Measurements from ENCODE around the gene HBE1.
A peak's percentile ranks its signal among the peaks of the same experiment; 100 is the strongest.
"Not testable (repeated sequence)": the region's sequence is repeated elsewhere in the genome, so short reads cannot be mapped to it uniquely, and the experiment has no call there.

Gene HBE1

DNA sequence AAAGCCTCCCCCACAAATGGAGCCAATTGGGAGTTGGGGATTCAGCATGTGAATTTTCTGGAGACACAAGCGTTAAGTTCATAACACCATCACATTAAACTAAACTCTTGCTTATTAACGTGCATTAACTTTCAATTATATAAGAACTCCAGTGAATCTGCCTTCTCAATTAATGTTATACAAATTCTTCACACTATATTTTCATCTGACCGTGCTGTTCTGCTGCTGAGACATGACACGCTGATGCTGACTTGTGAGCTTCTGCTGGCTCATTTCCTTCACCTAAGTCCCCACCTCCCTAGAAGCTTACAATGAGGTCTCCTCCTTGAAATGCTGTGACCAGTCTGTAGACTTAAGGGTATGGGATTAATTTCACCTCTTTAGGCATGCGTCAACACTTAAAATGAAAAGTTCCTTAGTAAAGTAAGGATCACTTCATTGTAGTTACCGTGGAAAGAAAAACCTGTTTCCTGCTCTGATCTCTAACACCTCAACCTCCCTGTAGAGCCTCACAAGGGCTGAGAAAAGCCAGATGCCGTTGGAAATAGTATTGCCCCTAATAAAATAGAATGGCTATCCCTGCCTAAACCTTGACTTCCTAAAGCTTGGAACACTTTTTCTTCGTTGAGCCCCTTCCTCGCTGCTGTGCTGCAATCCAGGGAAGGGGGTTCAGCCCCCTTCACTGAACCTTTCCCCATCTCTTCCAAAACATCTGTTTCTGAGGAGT is 17.4 kb downstream of the HBE1 start:
- no peak for DNase-seq

GRCh38 chr11:5251746-5252145 is 18.0 kb downstream of the HBE1 start:
- DNase-seq: no peak

GRCh38 chr11:5250543-5251204 is 19.1 kb downstream of the HBE1 start:
- no peak for DNase-seq

- not testable (repeated sequence) for DNase-seq
Observed at GRCh38 chr11:5249807-5250396, 19.8 kb downstream of the HBE1 start, which contains the start of gene HBG1. TSS of gene HBG1 (minus strand) at chr11:5249857. CDS start at chr11:5249804, 53 bp downstream.

DNA sequence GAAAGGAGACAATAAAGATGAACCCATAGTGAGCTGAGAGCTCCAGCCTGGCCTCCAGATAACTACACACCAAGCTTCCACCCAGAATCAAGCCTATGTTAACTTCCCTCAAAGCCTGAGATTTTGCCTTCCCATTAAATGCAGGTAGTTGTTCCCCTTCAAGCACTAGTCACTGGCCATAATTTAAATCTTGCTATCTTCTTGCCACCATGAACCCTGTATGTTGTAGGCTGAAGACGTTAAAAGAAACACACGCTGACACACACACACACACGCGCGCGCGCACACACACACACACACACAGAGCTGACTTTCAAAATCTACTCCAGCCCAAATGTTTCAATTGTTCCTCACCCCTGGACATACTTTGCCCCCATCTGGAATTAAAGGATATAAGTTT is 21.2 kb downstream of the HBE1 start:
- not testable (repeated sequence) for DNase-seq

GRCh38 chr11:5247472-5248192 is 22.1 kb downstream of the HBE1 start:
- DNase-seq: no peak

DNA sequence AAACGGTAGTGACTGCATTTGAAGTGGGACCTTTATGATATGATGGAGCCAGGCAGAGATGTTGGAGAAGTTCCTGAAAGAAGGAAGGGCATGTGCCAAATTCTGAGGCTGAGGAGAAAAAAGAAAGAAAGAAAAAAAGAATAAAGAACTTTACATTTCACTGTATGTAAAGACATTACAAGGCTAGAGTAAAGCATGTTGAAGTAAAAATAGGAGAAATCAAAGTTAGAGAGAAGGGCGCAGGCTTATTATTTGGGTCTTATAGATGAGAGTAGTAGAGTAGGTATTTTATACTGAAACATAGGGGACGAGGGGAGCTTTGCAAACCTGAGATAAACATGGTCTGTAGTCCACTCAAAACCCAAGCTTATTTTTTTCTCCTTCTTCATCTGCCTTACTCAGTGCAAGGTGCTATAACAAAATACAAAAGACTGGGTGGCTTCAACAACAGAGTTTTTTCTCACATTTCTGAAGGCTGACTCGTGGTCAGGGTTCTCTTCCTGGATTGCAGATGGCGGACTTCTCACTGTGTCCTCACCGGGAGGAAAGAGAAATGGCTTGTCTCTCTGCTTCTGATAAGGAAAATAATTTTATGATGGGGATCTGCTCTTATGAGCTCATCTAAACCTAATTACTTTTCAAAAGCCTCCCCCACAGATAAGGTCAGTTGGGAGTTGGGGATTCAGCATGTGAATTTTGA is 22.8 kb downstream of the HBE1 start:
- no peak for DNase-seq

DNA sequence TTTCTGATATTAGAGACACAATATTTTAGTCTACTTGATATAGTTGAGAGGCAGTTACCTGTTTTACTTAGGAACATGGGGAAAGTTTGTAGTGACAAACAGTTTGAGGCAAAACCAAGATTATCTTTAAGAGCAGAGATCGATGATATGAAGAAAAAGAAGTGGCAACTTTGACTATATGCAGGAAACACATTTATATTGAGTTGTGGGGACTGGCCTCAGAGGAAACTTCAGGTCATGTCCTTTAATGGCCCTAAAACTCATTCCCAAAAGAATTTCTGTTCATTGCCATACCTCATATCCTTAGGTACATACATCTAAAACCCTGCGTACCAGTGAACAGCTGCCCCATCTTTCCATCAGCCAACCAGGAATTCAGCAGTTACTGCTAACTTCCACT is 24.6 kb downstream of the HBE1 start:
- DNase-seq: no peak

- no peak for DNase-seq
Observed at GRCh38 chr11:5243816-5244180, 25.9 kb downstream of the HBE1 start.

GRCh38 chr11:5242933-5243815 is 26.6 kb downstream of the HBE1 start:
- no peak for DNase-seq

- no peak for DNase-seq
Observed at GRCh38 chr11:5242208-5242607, 27.5 kb downstream of the HBE1 start.

- DNase-seq: no peak
Observed at GRCh38 chr11:5241458-5241857, 28.3 kb downstream of the HBE1 start.

DNA sequence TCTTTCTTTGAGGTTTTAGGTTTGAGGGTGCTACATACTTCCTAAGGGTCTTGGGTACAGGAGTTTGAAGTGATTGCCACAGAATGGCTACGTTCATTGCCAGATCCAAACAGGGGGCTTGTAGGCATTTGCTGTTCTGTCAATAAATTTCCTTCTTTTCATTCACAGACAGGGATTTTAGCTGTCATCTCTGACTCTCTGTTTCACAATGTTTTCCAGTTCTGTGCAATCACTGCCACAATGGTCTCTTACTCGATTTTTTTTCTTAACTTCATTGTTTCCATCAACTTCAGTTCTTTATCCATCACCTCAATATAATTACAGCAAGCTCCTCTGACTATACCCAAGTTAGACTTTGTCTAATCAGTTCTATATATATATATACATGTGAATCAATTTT is 29.3 kb downstream of the HBE1 start:
- no peak for DNase-seq

DNA sequence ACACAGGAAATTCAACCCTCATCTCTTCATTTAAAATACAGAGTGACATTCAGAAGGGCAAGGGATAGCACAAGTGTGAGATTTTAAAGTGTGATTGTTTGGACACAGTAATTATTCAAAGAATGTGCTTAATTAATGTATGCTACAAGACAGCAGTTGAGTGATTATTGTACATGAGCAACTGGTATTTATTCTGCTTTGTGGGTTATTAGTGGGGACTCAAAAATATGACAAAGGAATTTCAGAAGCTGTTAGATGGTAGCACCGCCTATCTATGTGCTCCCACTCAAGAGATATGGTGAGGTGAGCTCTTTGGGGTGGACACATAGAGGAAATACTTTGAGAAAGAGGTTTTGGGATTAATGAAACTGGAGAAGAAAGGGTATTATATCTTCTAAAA is 29.7 kb downstream of the HBE1 start:
- no peak for DNase-seq

DNA sequence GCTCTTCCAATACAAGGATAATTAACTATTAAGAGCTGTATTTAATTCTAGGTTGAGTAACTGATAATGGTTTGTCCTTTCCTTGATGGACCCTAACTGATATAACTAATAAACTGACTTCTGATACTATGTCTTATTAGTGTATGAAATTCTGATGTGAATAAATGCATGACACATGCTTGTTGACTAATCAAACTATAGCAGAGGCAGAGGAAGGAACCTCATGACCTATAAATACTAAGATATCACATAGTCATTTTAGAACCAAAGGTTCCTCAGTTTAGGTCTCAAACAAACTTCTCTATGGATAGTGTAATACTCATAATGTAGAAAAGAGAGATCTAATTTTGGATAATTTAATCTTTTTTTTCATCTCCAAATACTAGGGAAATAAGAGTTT is 30.7 kb downstream of the HBE1 start:
- no peak for DNase-seq

- no peak for DNase-seq
Observed at GRCh38 chr11:5238486-5238885, 31.3 kb downstream of the HBE1 start.

DNA sequence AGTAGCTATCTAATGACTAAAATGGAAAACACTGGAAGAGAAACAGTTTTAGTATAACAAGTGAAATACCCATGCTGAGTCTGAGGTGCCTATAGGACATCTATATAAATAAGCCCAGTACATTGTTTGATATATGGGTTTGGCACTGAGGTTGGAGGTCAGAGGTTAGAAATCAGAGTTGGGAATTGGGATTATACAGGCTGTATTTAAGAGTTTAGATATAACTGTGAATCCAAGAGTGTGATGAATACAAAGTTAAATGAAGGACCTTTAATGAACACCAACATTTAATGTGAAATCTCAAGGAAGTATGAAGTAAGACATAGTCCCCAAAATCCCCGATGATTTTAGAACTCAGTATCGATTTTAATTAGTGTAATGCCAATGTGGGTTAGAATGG is 32.3 kb downstream of the HBE1 start:
- no peak for DNase-seq

DNA sequence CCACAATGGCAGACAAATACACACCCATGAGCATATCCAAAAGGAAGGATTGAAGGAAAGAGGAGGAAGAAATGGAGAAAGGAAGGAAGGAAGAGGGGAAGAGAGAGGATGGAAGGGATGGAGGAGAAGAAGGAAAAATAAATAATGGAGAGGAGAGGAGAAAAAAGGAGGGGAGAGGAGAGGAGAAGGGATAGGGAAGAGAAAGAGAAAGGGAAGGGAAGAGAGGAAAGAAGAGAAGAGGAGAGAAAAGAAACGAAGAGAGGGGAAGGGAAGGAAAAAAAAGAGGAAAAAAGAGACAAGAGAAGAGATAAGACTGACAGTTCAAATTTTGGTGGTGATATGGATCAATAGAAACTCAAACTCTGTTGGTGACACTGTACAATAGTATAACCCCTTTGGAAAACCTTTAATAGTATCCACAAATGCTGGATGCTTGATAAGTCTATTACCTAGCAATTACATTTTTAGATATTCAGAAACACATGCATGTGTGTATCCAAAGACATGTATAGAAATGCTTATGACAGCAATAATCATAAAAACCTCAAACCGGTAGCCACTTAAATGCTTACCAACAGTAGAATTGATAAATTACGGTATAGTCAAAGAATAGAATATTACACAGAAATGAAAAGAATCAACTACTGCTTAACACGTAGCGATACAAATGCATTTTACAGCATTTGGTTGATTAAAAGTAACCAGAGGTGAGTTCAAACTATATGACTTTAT is 34.2 kb downstream of the HBE1 start:
- no peak for DNase-seq

DNA sequence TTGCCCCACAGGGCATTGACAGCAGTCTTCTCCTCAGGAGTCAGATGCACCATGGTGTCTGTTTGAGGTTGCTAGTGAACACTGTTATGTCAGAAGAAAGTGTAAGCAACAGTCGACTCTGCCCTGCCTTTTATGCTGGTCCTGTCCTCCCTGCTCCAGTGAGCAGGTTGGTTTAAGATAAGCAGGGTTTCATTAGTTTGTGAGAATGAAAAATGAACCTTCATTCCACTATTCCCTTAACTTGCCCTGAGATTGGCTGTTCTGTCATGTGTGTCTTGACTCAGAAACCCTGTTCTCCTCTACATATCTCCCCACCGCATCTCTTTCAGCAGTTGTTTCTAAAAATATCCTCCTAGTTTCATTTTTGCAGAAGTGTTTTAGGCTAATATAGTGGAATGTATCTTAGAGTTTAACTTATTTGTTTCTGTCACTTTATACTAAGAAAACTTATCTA is 35.3 kb downstream of the HBE1 start, which contains the start of gene HBD:
Gene HBD (minus strand): TSS at position 103 of the 454 bp plus-strand sequence. CDS start 50 bp downstream, at position 53.
- peak; percentile 64 for DNase-seq

DNA sequence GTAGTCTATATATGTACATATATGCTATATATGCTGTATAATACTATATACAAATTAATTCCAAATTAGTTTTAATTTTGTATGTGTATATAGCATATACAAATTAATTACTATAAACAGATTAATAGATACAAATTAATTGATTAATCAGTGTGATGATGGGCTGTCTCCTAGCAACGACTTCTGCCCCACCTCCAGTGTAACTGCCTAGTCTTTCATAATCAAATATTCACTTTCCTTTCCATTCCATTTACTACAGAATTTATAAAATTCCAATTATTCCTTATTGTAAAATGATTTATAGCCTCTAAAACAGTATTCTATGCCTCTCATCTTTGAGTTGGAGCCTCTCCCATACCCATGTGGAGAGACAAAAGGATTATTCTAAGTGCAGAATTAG is 36.4 kb downstream of the HBE1 start:
- no peak for DNase-seq

DNA sequence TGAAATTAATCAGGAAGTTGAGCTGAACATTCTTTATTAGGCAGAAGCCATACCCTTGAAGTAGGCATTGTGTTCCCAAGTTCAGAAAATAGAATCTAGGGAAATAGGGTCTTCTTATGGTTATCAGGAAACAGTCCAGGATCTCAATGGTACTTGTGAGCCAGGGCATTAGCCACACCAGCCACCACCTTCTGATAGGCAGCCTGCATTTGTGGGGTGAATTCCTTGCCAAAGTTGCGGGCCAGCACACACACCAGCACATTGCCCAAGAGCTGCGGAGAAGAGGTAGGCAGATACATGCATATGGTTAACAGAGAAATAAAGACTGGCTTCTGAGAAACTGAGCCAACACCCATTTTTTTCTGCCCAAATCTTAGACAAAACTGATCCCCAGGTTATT is 36.9 kb downstream of the HBE1 start:
- DNase-seq: no peak
